Astrocyte (in vitro differentiated cells and primary cell): Measurements from ENCODE around the gene AARS2. TPM values are rescaled to one million over a fixed set of nuclear protein-coding genes. Genes with fewer than 3 reads are reported as not detected.

Experiments used
- DNase-seq: peaks from one replicate; pipeline ENCODE4 v3.0.0-alpha.2; 2010; ENCODE audit warnings: low read depth
- FAIRE-seq: peaks from 2 replicates; lab custom pipeline; 2011; peaks lifted over from hg19 to GRCh38; lab: Jason Lieb, UNC
- H2AFZ ChIP-seq: 2 replicates; pipeline ENCODE4 v1.6.0; 2012; ENCODE audit warnings: low read depth, low read length, inconsistent platforms
- H3K27ac ChIP-seq: 2 replicates; pipeline ENCODE4 v1.5.1; 2011; ENCODE audit warnings: low read depth, low read length, inconsistent platforms
- H3K27me3 ChIP-seq: 2 replicates; pipeline ENCODE4 v1.6.0; 2011; ENCODE audit warnings: low read length, inconsistent platforms; ENCODE audit not compliant: insufficient read depth
- H3K36me3 ChIP-seq: 2 replicates; pipeline ENCODE4 v1.5.1; 2011; ENCODE audit warnings: low read length, inconsistent platforms; ENCODE audit not compliant: insufficient read depth
- H3K4me1 ChIP-seq: 2 replicates; pipeline ENCODE4 v1.5.1; 2011; ENCODE audit warnings: low read length, inconsistent platforms; ENCODE audit not compliant: insufficient read depth
- H3K4me2 ChIP-seq: 2 replicates; pipeline ENCODE4 v1.6.0; 2012; ENCODE audit warnings: low read length, inconsistent platforms
- H3K4me3 ChIP-seq: 2 replicates; pipeline ENCODE4 v1.5.1; 2011; ENCODE audit warnings: low read depth, mild to moderate bottlenecking, low read length, inconsistent platforms; ENCODE audit not compliant: insufficient read depth
- H3K79me2 ChIP-seq: 2 replicates; pipeline ENCODE4 v1.6.0; 2012; ENCODE audit warnings: mild to moderate bottlenecking, low read length, inconsistent platforms; ENCODE audit not compliant: insufficient read depth
- H3K9ac ChIP-seq: 2 replicates; pipeline ENCODE4 v1.6.0; 2012; ENCODE audit warnings: mild to moderate bottlenecking, low read length, inconsistent platforms
- H3K9me3 ChIP-seq: 2 replicates; pipeline ENCODE4 v1.5.1; 2012; ENCODE audit warnings: low read depth, mild to moderate bottlenecking, low read length, inconsistent platforms; ENCODE audit not compliant: insufficient read depth
- H4K20me1 ChIP-seq: 2 replicates; pipeline ENCODE4 v1.6.0; 2012; ENCODE audit warnings: low read length, inconsistent platforms; ENCODE audit not compliant: insufficient read depth
- H3K27ac Mint-ChIP-seq: one replicate; pipeline ENCODE4 v1.8.0; 2021; ENCODE audit warnings: mild to moderate bottlenecking, mixed read lengths; ENCODE audit not compliant: unreplicated experiment
- H3K27me3 Mint-ChIP-seq: one replicate; pipeline ENCODE4 v1.8.0; 2021; ENCODE audit warnings: low read depth, mixed read lengths; ENCODE audit not compliant: unreplicated experiment
- H3K36me3 Mint-ChIP-seq: one replicate; pipeline ENCODE4 v1.8.0; 2021; ENCODE audit warnings: low read depth, mixed read lengths; ENCODE audit not compliant: unreplicated experiment
- H3K4me1 Mint-ChIP-seq: one replicate; pipeline ENCODE4 v1.8.0; 2021; ENCODE audit warnings: low read depth, mixed read lengths; ENCODE audit not compliant: unreplicated experiment
- H3K4me3 Mint-ChIP-seq: one replicate; pipeline ENCODE4 v1.8.0; 2021; ENCODE audit warnings: mild to moderate bottlenecking, moderate library complexity, mixed read lengths; ENCODE audit not compliant: unreplicated experiment
- H3K9me3 Mint-ChIP-seq: one replicate; pipeline ENCODE4 v1.8.0; 2021; ENCODE audit warnings: mild to moderate bottlenecking, mixed read lengths; ENCODE audit not compliant: unreplicated experiment
- EZH2 ChIP-seq: IDR thresholded peaks from 2 replicates; pipeline ENCODE4 v1.6.1; 2012; ENCODE audit warnings: mild to moderate bottlenecking, low read length, inconsistent platforms; ENCODE audit not compliant: insufficient read depth
- total RNA-seq: library from RNA; stranded (reverse); gene quantifications from 2 replicates; pipeline ENCODE4 v1.2.1, GENCODE V29; 2021
- TF ChIP-seq, protein P1 (sequence below): IDR thresholded peaks from 2 replicates; pipeline ENCODE4 v1.5.1; 2011; ENCODE audit warnings: low read depth, mild to moderate bottlenecking, inconsistent platforms, low read length, moderate library complexity; ENCODE audit not compliant: insufficient read depth

The AARS2 gene
- total RNA-seq, 1 donor from 2014 or later: 12.3 TPM

DNA sequence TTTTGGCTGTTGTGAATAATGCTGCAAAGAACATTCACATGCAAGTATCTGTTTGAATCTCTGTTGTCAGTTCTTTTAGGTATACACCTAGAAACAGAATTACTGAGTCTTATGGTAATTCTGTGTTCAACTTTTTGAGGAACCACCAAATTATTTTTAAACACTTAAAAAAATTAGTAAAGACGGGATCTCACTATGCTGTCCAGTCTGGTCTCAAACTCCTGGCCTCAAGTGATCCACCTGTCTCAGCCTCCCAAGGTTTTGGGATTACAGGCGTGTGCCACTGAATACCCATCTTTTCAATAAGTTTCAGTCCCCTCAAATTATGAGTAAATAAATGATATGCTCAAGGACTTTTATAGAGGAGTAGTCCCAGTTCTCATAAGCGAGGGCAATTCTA lies 46.8 kb upstream of the AARS2 start:
- no peaks in the 10 kb centered on the region for H3K79me2 ChIP-seq
- H2AFZ ChIP-seq: no peak overlapping the region
- no peaks in the 10 kb centered on the region for H3K36me3 Mint-ChIP-seq
- FAIRE-seq (no peak), DNase-seq (no peak)
- TF ChIP-seq EZH2: no peak
- TF ChIP-seq, protein P1, sequence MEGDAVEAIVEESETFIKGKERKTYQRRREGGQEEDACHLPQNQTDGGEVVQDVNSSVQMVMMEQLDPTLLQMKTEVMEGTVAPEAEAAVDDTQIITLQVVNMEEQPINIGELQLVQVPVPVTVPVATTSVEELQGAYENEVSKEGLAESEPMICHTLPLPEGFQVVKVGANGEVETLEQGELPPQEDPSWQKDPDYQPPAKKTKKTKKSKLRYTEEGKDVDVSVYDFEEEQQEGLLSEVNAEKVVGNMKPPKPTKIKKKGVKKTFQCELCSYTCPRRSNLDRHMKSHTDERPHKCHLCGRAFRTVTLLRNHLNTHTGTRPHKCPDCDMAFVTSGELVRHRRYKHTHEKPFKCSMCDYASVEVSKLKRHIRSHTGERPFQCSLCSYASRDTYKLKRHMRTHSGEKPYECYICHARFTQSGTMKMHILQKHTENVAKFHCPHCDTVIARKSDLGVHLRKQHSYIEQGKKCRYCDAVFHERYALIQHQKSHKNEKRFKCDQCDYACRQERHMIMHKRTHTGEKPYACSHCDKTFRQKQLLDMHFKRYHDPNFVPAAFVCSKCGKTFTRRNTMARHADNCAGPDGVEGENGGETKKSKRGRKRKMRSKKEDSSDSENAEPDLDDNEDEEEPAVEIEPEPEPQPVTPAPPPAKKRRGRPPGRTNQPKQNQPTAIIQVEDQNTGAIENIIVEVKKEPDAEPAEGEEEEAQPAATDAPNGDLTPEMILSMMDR: no peak
- no peaks in the 10 kb centered on the region for H3K4me1 Mint-ChIP-seq
- peaks cover 16% of the 10 kb centered on the region for H3K27me3 Mint-ChIP-seq
- no peaks in the 10 kb centered on the region for H4K20me1 ChIP-seq
- peaks cover 5% of the 10 kb centered on the region for H3K9me3 Mint-ChIP-seq
- no peaks in the 10 kb centered on the region for H3K9me3 ChIP-seq
- no peak overlapping the region for H3K4me3 Mint-ChIP-seq
- no peak overlapping the region for H3K27ac ChIP-seq
- H3K9ac ChIP-seq: no peak overlapping the region
- H3K36me3 ChIP-seq: no peaks in the 10 kb centered on the region
- H3K4me2 ChIP-seq: no peak overlapping the region
- H3K4me1 ChIP-seq: no peaks in the 10 kb centered on the region
- peaks cover 18% of the 10 kb centered on the region for H3K27me3 ChIP-seq
- H3K27ac Mint-ChIP-seq: no peak overlapping the region
- no peak overlapping the region for H3K4me3 ChIP-seq

DNA sequence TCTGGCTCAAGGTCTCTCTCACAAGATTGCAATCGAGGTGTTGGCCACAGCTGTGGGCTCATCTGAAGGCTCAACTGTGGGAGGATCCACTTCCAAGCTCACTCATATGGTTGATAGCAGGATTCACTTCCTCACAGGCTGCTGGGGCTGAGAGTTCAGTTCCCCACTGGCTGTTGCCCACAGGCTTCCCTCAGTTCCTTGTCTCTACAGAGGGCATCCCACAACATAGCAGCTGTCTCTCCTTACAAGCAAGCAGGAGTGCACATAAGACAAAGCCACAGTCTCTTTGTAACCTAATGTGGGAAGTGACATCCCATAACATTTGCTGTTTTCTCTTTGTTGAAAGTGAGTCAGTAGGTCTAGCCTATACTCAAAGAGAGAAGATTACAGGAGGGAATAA lies 43.3 kb upstream of the AARS2 start:
- H3K4me1 Mint-ChIP-seq: no peaks in the 10 kb centered on the region
- no peak overlapping the region for H3K4me3 Mint-ChIP-seq
- no peaks in the 10 kb centered on the region for H3K9me3 ChIP-seq
- no peaks in the 10 kb centered on the region for H3K36me3 Mint-ChIP-seq
- DNase-seq (no peak), FAIRE-seq (no peak)
- no peak overlapping the region for H3K4me3 ChIP-seq
- no peak overlapping the region for H3K27ac ChIP-seq
- H4K20me1 ChIP-seq: no peaks in the 10 kb centered on the region
- TF ChIP-seq, protein P1: no peak
- TF ChIP-seq EZH2: no peak
- H3K27ac Mint-ChIP-seq: no peak overlapping the region
- no peaks in the 10 kb centered on the region for H3K79me2 ChIP-seq
- peaks cover 5% of the 10 kb centered on the region for H3K9me3 Mint-ChIP-seq
- H3K4me1 ChIP-seq: no peaks in the 10 kb centered on the region
- no peaks in the 10 kb centered on the region for H3K36me3 ChIP-seq
- H3K4me2 ChIP-seq: no peak overlapping the region
- H3K27me3 Mint-ChIP-seq: peaks cover 15% of the 10 kb centered on the region
- no peak overlapping the region for H2AFZ ChIP-seq
- peaks cover 14% of the 10 kb centered on the region for H3K27me3 ChIP-seq
- no peak overlapping the region for H3K9ac ChIP-seq

DNA sequence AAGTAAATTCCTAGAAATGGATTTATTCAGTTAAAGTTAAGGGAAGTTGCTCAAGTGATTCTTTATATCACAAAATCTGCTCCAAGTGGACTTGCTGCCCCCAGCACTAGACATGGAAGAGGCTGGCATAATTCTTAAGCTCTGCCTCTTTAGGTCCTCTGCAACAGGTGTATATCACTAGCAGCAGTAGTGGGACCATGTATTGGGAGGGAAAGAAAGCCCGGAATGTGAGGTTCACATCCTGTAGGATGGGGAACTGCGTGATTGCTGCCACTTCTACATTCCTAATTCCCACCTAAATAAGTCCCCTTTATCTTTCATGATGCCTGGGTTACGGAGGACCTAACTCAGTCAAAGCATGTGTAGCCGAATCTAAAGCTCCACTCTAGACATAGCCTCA lies 42.5 kb upstream of the AARS2 start:
- H3K4me1 ChIP-seq: no peaks in the 10 kb centered on the region
- Mint-ChIP-seq H3K27me3 (peaks cover 11% of the 10 kb centered on the region), H3K36me3 (no peaks in the 10 kb centered on the region), H3K27ac (no peak overlapping the region), H3K4me3 (no peak overlapping the region), H3K4me1 (no peaks in the 10 kb centered on the region), H3K9me3 (peaks cover 5% of the 10 kb centered on the region)
- no peak overlapping the region for H3K27ac ChIP-seq
- H3K9me3 ChIP-seq: no peaks in the 10 kb centered on the region
- DNase-seq (no peak), FAIRE-seq (no peak)
- no peak overlapping the region for H2AFZ ChIP-seq
- TF ChIP-seq, protein P1: no peak
- TF ChIP-seq EZH2: no peak
- no peak overlapping the region for H3K4me3 ChIP-seq
- H4K20me1 ChIP-seq: no peaks in the 10 kb centered on the region
- no peaks in the 10 kb centered on the region for H3K79me2 ChIP-seq
- H3K27me3 ChIP-seq: peaks cover 13% of the 10 kb centered on the region
- H3K9ac ChIP-seq: no peak overlapping the region
- H3K4me2 ChIP-seq: no peak overlapping the region
- H3K36me3 ChIP-seq: no peaks in the 10 kb centered on the region
